ENCODE data around the gene NPM1.
"Not testable (repeated sequence)": the region's sequence is repeated elsewhere in the genome, so short reads cannot be mapped to it uniquely, and the experiment has no call there.

Gene NPM1

DNA sequence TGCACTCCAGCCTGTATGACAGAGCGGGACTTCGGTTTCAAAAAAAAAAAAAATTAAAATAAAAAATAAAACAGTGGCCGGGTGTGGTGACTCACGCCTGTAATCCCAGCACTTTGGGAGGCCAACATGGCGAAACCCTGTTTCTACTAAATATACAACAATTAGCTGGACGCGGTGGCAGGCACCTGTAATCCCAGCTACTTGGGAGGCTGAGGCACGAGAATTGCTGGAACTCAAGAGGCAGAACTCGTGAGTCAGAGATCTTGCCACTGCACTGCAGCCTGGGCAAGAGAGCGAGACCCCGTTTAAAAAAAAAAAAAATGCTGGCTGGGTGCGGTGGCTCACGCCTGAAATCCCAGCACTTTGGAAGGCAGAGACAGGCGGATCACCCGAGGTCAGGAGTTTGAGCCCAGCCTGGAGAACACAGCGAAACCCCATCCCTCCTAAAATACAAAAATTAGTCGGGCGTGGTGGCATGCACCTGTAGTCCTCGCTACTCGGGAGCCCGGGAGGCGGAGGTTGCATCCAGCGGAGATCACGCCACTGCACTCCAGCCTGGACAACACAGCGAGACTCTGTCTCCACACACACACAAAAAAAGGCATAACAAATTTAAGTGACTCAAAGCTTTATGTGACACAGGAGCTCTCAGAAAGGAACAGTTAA lies 1.5 kb upstream of the NPM1 start:
- DNase-seq = no peak

- no peak for DNase-seq
These were observed 746 bp upstream of the NPM1 start for GRCh38 chr5:171386861-171387344.

GRCh38 chr5:171387970-171388815 lies 544 bp downstream of the NPM1 start:
- DNase-seq = peak; percentile 86

GRCh38 chr5:171388816-171389168 lies 1.1 kb downstream of the NPM1 start:
- DNase-seq = peak; percentile 31

DNA sequence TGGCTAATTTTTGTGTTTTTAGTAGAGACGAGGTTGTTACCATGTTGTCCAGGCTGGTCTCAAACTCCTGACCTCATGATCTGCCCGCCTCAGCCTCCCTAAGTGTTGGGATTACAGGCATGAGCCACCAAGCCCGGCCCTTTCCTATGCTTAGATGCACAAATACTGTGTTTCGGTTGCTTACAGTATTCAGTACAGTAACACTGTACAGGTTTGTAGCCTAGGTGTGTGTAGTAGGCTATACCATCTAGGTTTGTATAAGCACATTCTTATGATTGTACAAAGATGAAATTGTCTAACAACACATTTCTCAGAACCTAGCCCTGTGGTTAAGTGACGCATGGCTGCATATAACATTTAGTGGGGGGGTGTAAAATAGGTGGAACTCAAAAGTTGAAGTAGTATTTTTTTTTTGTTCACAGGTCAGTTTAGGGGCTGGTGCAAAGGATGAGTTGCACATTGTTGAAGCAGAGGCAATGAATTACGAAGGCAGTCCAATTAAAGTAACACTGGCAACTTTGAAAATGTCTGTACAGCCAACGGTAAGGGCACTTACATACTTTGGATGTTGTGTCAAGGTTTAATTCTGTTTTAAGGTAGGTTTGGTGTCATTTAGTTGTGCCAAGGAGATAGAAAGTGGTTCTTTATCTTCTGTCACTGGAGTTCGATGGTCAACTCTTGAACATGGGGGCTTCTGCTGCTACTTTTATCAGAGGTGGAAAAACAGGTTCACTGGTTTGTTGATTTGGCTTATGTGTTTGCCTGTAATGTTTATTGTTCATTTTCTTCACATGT lies 3.4 kb downstream of the NPM1 start:
- no peak for DNase-seq

DNA sequence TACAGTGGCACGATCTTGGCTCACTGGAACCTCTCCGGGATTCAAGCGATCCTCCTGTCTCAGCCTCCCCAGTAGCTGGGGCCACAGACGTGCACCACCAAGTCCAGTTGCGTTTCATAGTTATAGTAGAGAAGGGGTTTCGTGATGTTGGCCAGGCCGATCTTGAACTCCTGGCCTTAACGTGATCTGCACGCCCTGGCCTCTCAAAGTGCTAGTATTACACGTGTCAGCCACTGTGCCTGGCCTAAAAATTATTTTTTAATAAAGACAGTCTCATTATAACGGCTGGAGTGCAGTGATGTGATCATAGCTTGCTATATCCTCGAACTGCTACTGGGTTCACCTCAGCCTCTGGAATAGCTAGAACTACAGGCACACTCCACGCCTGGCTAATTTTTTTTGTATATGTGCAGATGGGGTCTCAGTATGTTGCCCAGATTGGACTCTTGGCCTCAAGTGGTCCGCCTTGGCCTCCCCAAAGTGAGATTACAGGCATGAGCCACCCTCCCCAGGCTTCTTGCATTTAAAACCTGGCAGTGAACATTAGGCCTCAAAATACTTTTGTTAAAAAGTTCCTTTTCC lies 4.4 kb downstream of the NPM1 start:
- no peak for DNase-seq

DNA sequence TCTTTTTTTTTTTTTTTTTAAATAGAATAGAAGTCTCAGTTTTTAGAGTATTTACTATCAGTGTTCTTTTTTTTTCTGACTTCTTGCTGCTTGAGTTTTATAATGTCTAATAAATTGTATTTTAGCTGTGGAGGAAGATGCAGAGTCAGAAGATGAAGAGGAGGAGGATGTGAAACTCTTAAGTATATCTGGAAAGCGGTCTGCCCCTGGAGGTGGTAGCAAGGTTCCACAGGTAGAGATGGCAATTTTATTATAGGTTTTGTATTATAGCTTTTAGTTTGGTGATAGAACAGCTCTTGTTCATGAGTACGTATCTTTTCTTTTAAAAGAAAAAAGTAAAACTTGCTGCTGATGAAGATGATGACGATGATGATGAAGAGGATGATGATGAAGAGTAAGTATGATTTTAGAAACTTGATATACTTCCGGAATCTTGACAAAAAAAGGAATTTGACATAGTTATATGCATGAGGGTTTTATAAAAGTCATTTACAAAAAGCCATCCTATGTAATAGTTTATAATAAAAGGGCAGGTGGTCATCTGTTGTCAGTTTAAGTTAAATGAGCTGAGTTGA lies 5.0 kb downstream of the NPM1 start:
- no peak for DNase-seq

DNA sequence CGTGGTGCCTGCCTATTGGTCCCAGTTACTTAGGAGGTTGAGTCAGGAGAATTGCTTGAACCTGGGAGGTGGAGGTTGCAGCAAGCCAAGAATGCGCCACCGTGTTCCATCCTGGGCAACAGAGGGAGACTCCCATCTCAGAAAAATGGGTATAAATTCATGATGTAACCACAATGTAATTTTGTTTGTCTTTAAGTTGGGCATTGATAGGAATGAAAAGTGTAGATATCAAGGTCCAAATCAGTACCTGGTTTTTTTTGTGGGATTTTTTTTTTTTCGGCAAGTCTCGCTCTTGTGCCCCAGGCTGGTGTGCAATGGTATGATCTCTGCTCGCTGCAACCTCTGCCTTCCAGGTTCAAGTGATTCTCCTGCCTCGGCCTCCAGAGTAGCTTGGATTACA lies 7.4 kb downstream of the NPM1 start:
- no peak for DNase-seq

GRCh38 chr5:171396583-171396982 lies 8.9 kb downstream of the NPM1 start:
- not testable (repeated sequence) for DNase-seq

- DNase-seq = no peak
These were observed 9.5 kb downstream of the NPM1 start for GRCh38 chr5:171397190-171397589.

GRCh38 chr5:171397599-171397998 lies 9.9 kb downstream of the NPM1 start:
- no peak for DNase-seq

- not testable (repeated sequence) for DNase-seq
These were observed 11.0 kb downstream of the NPM1 start for GRCh38 chr5:171398660-171399059.

GRCh38 chr5:171400169-171400568 lies 12.5 kb downstream of the NPM1 start:
- no peak for DNase-seq

DNA sequence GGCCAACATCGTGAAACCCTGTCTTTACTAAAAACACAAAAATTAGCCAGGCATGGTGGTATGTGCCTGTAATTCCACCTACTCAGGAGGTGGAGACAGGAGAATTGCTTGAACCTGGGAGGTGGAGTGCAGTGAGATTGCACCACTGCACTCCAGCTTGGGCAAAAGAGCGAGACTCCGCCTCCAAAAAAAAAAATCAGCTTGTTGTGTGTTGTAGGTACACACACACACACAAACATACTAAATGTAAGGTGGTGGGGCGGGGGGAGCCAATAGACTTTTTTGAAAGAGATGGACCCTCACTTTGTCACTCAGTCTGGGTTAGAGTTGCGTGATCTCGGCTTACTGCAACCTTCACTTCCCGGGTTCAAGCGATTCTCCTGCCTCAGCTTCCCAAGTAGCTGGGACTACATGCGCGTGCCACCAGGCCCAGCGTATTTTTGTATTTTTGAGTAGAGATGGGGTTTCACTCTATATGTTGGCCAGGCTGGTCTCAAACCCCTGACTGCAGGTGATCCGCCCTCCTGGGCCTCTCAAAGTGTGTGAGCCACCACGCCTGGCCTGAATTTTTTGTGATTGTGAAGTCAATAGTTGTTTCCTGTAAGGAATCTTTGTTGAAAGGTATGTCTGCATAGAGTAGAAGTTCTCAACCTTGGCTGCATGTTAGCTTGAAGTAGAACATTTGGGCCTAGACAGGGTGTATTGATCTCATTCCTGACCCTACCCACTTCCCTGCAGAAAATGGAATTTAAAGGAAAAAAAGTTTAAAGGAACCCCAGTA lies 13.7 kb downstream of the NPM1 start:
- DNase-seq = no peak

DNA sequence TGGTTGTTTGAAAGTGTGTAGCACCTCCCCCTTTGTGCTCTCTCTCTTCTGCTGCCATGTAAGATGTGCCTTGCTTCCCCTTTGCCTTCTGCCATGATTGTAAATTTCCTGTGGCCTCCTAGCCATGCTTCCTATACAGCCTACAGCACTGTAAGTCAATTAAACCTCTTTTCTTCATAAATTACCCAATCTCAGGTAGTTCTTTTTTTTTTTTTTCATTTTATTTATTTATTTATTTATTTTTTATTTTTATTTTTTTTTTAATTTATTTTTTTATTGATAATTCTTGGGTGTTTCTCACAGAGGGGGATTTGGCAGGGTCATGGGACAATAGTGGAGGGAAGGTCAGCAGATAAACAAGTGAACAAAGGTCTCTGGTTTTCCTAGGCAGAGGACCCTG lies 15.1 kb downstream of the NPM1 start:
- DNase-seq = not testable (repeated sequence)

GRCh38 chr5:171405615-171406014 lies 18.0 kb downstream of the NPM1 start:
- no peak for DNase-seq

- DNase-seq = no peak
These were observed 19.6 kb downstream of the NPM1 start for GRCh38 chr5:171407234-171407633.

DNA sequence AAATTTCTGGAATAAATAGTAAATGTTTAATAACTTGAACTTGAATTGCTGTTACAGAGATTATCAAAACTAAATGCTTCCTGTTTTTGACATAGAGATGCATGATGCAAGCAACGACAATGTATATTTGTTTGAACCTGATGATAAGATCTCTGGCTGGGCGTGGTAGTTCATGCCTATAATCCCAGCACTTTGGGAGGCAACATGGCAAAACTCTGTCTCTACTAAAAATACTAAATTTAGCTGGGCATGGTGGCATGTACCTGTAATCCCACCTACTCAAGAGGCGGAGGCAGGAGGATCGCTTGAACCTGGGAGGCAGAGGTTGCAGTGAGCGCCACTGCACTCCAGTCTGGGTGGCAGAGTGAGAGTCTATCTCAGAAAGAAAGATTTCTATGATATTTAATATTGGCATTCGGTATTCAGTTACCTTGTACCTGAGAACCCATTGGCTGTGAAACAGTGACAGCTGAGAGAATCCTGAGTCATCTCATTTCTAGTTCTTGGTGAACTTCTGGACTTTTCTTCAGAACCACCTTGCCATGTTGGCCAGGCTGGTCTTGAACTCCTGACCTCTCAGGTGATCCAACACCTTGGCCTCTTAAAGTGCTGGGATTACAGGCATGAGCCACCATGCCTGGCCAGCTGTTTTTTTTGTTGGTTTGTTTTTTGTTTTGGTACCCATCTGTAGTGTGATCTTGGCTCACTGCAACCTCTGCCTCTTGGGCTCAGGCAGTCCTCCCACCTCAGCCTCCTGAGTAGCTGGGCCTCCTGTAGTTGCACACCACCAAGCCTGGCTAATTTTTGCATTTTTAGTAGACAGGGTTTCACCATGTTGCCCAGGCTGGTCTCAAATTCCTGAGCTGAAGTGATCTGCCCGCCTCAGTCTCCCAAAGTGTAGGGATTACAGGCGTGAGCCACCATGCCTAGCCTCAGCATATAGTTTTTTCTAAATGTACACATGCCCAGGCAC lies 21.8 kb downstream of the NPM1 start:
- DNase-seq = no peak

GRCh38 chr5:171410181-171410580 lies 22.5 kb downstream of the NPM1 start:
- no peak for DNase-seq

- no peak for DNase-seq
These were observed 24.5 kb downstream of the NPM1 start for GRCh38 chr5:171412186-171412585.
